H9 (cell line): ENCODE data around the gene IWS1. TPM values are rescaled to one million over a fixed set of nuclear protein-coding genes. Genes with fewer than 3 reads are reported as not detected.

ENCODE experiments used
- DNase-seq: peaks from one replicate; pipeline ENCODE4 v3.0.0-alpha.2; 2017
- H2AFZ ChIP-seq: one replicate; pipeline ENCODE4 v1.6.1; 2013; ENCODE audit warnings: mild to moderate bottlenecking, low read length, control low read depth, moderate library complexity
- H2AK5ac ChIP-seq: 2 replicates; pipeline ENCODE4 v1.6.1; 2013; ENCODE audit warnings: low read length, control low read depth, mixed read lengths; ENCODE audit not compliant: insufficient read length
- H2BK120ac ChIP-seq: one replicate; pipeline ENCODE4 v1.6.1; 2013; ENCODE audit warnings: low read depth, mild to moderate bottlenecking, low read length, control low read depth, inconsistent platforms; ENCODE audit not compliant: poor library complexity, severe bottlenecking
- H2BK12ac ChIP-seq: 2 replicates; pipeline ENCODE4 v1.6.1; 2013; ENCODE audit warnings: low read length, control low read depth, mixed read lengths, low read depth; ENCODE audit not compliant: insufficient read length
- H2BK15ac ChIP-seq: 2 replicates; pipeline ENCODE4 v1.6.1; 2013; ENCODE audit warnings: low read depth, low read length, control low read depth
- H2BK20ac ChIP-seq: one replicate; pipeline ENCODE4 v1.6.1; 2013; ENCODE audit warnings: low read depth, mild to moderate bottlenecking, low read length, control low read depth, inconsistent platforms; ENCODE audit not compliant: poor library complexity, severe bottlenecking
- H2BK5ac ChIP-seq: 2 replicates; pipeline ENCODE4 v1.6.1; 2013; ENCODE audit warnings: low read length, control low read depth, mixed read lengths; ENCODE audit not compliant: insufficient read length
- H3K14ac ChIP-seq: 2 replicates; pipeline ENCODE4 v1.6.1; 2013; ENCODE audit warnings: low read length, control low read depth; ENCODE audit not compliant: insufficient read depth
- H3K18ac ChIP-seq: 2 replicates; pipeline ENCODE4 v1.6.1; 2013; ENCODE audit warnings: low read depth, mild to moderate bottlenecking, mixed read lengths, low read length, control low read depth; ENCODE audit not compliant: insufficient read length
- H3K23ac ChIP-seq: 2 replicates; pipeline ENCODE4 v1.6.1; 2013; ENCODE audit warnings: low read length, control low read depth, mixed read lengths, low read depth; ENCODE audit not compliant: insufficient read length
- H3K23me2 ChIP-seq: 2 replicates; pipeline ENCODE4 v1.6.1; 2013; ENCODE audit warnings: low read depth, mild to moderate bottlenecking, mixed read lengths, low read length, control low read depth; ENCODE audit not compliant: insufficient read length, poor library complexity, severe bottlenecking
- H3K27ac ChIP-seq: 2 replicates; pipeline ENCODE4 v1.5.1; 2013; ENCODE audit warnings: low read length, control low read depth, mixed read lengths, low read depth; ENCODE audit not compliant: insufficient read length
- H3K27me3 ChIP-seq: 2 replicates; pipeline ENCODE4 v1.6.1; 2013; ENCODE audit warnings: low read length, control low read depth, inconsistent platforms; ENCODE audit not compliant: insufficient read depth
- H3K4ac ChIP-seq: 2 replicates; pipeline ENCODE4 v1.6.1; 2013; ENCODE audit warnings: low read depth, mild to moderate bottlenecking, control low read depth, inconsistent platforms, low read length, moderate library complexity
- H3K4me1 ChIP-seq: 2 replicates; pipeline ENCODE4 v1.6.1; 2013; ENCODE audit warnings: low read length, control low read depth, inconsistent platforms; ENCODE audit not compliant: insufficient read depth
- H3K4me2 ChIP-seq: 2 replicates; pipeline ENCODE4 v1.6.1; 2013; ENCODE audit warnings: low read length, control low read depth, mixed read lengths; ENCODE audit not compliant: insufficient read length, insufficient read depth
- H3K56ac ChIP-seq: 2 replicates; pipeline ENCODE4 v1.6.1; 2013; ENCODE audit warnings: low read depth, mild to moderate bottlenecking, mixed read lengths, low read length, control low read depth; ENCODE audit not compliant: insufficient read length
- H3K79me1 ChIP-seq: 2 replicates; pipeline ENCODE4 v1.6.1; 2013; ENCODE audit warnings: low read depth, mild to moderate bottlenecking, moderate library complexity, low read length, control low read depth, inconsistent platforms; ENCODE audit not compliant: insufficient read depth, poor library complexity, severe bottlenecking
- H3K79me2 ChIP-seq: 2 replicates; pipeline ENCODE4 v1.6.1; 2013; ENCODE audit warnings: low read length, control low read depth, inconsistent platforms; ENCODE audit not compliant: insufficient read depth
- H3K9ac ChIP-seq: 2 replicates; pipeline ENCODE4 v1.6.1; 2013; ENCODE audit warnings: low read length, control low read depth, mixed read lengths; ENCODE audit not compliant: insufficient read length; ENCODE audit errors: extremely low read depth
- H3K9me3 ChIP-seq: one replicate; pipeline ENCODE4 v1.6.1; 2013; ENCODE audit warnings: low read depth, low read length, inconsistent platforms; ENCODE audit not compliant: control insufficient read depth
- H3T11ph ChIP-seq: one replicate; pipeline ENCODE4 v1.6.1; 2013; ENCODE audit warnings: mild to moderate bottlenecking, low read length, control low read depth, inconsistent platforms
- H4K20me1 ChIP-seq: one replicate; pipeline ENCODE4 v1.6.1; 2013; ENCODE audit not compliant: control insufficient read depth, insufficient read length, insufficient read depth
- H4K5ac ChIP-seq: 2 replicates; pipeline ENCODE4 v1.6.1; 2013; ENCODE audit warnings: low read depth, mild to moderate bottlenecking, mixed read lengths, low read length, control low read depth; ENCODE audit not compliant: insufficient read length
- H4K8ac ChIP-seq: replicated peaks from 2 replicates; pipeline ENCODE4 v1.6.1; 2013; ENCODE audit warnings: low read length, control low read depth, mixed read lengths, low read depth; ENCODE audit not compliant: insufficient read length
- H4K91ac ChIP-seq: 2 replicates; pipeline ENCODE4 v1.6.1; 2013; ENCODE audit warnings: low read depth, mild to moderate bottlenecking, moderate library complexity, mixed read lengths, low read length, control low read depth; ENCODE audit not compliant: insufficient read length
- H3K27ac Mint-ChIP-seq, 3 experiments: 2 replicates in 2 of 3; 3 replicates in 1 of 3; pipeline ENCODE4 v1.8.0; 2020 to 2021; ENCODE audit warnings: mixed read lengths in 3 of 3, mild to moderate bottlenecking in 1 of 3, moderate library complexity in 1 of 3
- H3K27me3 Mint-ChIP-seq: 2 replicates; pipeline ENCODE4 v1.8.0; 2021; ENCODE audit warnings: low read depth, mild to moderate bottlenecking, moderate library complexity, mixed read lengths
- H3K36me3 Mint-ChIP-seq, 3 experiments: 2 replicates in 2 of 3; 3 replicates in 1 of 3; pipeline ENCODE4 v1.8.0; 2020 to 2021; ENCODE audit warnings: low read depth in 3 of 3, mixed read lengths in 3 of 3; ENCODE audit not compliant: insufficient read depth in 1 of 3
- H3K4me1 Mint-ChIP-seq, 2 experiments: 2 replicates each; pipeline ENCODE4 v1.8.0; 2020; ENCODE audit warnings: mixed read lengths in 2 of 2
- H3K4me3 Mint-ChIP-seq, 2 experiments: 2 replicates in 1 of 2; 3 replicates in 1 of 2; pipeline ENCODE4 v1.8.0; 2020 to 2021; ENCODE audit warnings: mild to moderate bottlenecking in 2 of 2, mixed read lengths in 2 of 2, moderate library complexity in 1 of 2
- H3K9me3 Mint-ChIP-seq, 2 experiments: 2 replicates in 1 of 2; 3 replicates in 1 of 2; pipeline ENCODE4 v1.8.0; 2020; ENCODE audit warnings: mild to moderate bottlenecking in 2 of 2, mixed read lengths in 2 of 2, moderate library complexity in 1 of 2
- WGBS: extraction: QIAGEN DNeasy Blood & Tissue Kit; methylation state at CpG from one replicate; pipeline ENCODE4 v1.1.7; 2013; ENCODE audit warnings: missing lambda C conversion rate, low lambda C conversion rate, mixed read lengths; ENCODE audit not compliant: insufficient read length; ENCODE audit errors: extremely low coverage; 5-methylcytosine and 5-hydroxymethylcytosine counted together
- total RNA-seq: library from RNA; stranded (reverse); gene quantifications from 2 replicates; pipeline ENCODE4 v1.2.1, GENCODE V29; 2021
- TF ChIP-seq, protein P1 (sequence below): fragments of 200-600 bp; sonication (generic); conservative IDR thresholded peaks from 3 replicates; pipeline ENCODE4 v1.8.0; 2021; ENCODE audit warnings: antibody characterized with exemption, mild to moderate bottlenecking

The IWS1 gene
- total RNA-seq, 1 experiment from 2014 or later: 66.2 TPM

GRCh38 chr2:127573298-127573697 lies 47.0 kb upstream of the IWS1 start:
- no peak for DNase-seq
- no peak overlapping the region for H4K8ac ChIP-seq
- no peak overlapping the region for H3K27ac ChIP-seq
- no CpG with 5 or more reads among the region's 6 CpGs for WGBS
- no peaks in the 10 kb centered on the region for H3K9me3 Mint-ChIP-seq
- peaks cover 8 to 12% of the 10 kb centered on the region in 2 experiments for H3K4me1 Mint-ChIP-seq
- no peak overlapping the region for H3K14ac ChIP-seq
- H3K56ac ChIP-seq: no peak overlapping the region
- no peak overlapping the region for H3K4ac ChIP-seq
- H2AK5ac ChIP-seq: no peak overlapping the region
- H2BK5ac ChIP-seq: no peak overlapping the region
- no peak overlapping the region for H4K91ac ChIP-seq
- no peak overlapping the region for H3K23ac ChIP-seq
- no peak overlapping the region for H2BK15ac ChIP-seq
- no peak overlapping the region for H2AFZ ChIP-seq
- no peak overlapping the region for H3K27ac Mint-ChIP-seq
- TF ChIP-seq, protein P1, sequence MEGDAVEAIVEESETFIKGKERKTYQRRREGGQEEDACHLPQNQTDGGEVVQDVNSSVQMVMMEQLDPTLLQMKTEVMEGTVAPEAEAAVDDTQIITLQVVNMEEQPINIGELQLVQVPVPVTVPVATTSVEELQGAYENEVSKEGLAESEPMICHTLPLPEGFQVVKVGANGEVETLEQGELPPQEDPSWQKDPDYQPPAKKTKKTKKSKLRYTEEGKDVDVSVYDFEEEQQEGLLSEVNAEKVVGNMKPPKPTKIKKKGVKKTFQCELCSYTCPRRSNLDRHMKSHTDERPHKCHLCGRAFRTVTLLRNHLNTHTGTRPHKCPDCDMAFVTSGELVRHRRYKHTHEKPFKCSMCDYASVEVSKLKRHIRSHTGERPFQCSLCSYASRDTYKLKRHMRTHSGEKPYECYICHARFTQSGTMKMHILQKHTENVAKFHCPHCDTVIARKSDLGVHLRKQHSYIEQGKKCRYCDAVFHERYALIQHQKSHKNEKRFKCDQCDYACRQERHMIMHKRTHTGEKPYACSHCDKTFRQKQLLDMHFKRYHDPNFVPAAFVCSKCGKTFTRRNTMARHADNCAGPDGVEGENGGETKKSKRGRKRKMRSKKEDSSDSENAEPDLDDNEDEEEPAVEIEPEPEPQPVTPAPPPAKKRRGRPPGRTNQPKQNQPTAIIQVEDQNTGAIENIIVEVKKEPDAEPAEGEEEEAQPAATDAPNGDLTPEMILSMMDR: no peak
- no peaks in the 10 kb centered on the region for H3K79me2 ChIP-seq
- H3T11ph ChIP-seq: no peak overlapping the region
- no peak overlapping the region for H3K18ac ChIP-seq
- no peak overlapping the region for H3K9ac ChIP-seq
- no peak overlapping the region for H2BK120ac ChIP-seq
- H3K23me2 ChIP-seq: no peaks in the 10 kb centered on the region
- no peaks in the 10 kb centered on the region for H3K79me1 ChIP-seq
- no peaks in the 10 kb centered on the region; the same call in 1 of the 2 replicates for H3K27me3 Mint-ChIP-seq
- H3K27me3 ChIP-seq: no peaks in the 10 kb centered on the region
- H3K9me3 ChIP-seq: no peaks in the 10 kb centered on the region
- no peak overlapping the region for H2BK12ac ChIP-seq
- no peaks in the 10 kb centered on the region for H3K4me1 ChIP-seq
- no peaks in the 10 kb centered on the region for H4K20me1 ChIP-seq
- H3K4me3 Mint-ChIP-seq: no peak overlapping the region
- H2BK20ac ChIP-seq: no peak overlapping the region
- no peak overlapping the region for H4K5ac ChIP-seq
- H3K4me2 ChIP-seq: no peak overlapping the region
- no peaks in the 10 kb centered on the region; a peak in 1 of 7 replicates for H3K36me3 Mint-ChIP-seq
